ENCODE data around the gene USP47. TPM values are rescaled to one million over a fixed set of nuclear protein-coding genes. Genes with fewer than 3 reads are reported as not detected.

USP47 gene
- total RNA-seq, 2 experiments from 2014 or later: 38.2 to 42.5 TPM

DNA sequence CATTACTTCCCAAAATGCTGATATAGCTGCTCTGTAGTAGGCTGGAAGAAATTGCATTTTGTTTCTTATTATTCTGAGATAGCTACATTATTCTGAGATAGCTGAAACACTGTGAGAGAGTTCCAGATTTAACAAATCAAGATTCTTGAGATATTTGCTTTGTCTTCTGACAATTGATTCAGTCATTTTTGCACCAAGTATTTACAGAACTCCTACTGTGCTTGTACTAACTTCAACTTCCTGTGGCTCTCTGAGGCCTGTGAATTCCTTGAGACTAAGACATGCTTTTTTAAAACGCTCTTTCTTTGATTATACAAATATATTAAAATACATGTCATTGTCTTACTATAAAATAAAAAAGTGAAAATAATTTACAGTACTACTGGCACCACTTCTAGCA lies 52.7 kb downstream of the USP47 start:
- ChIA-PET CTCF (no interaction called here), POLR2A (no interaction called here)
- no peak overlapping the region for H3K4me3 Mint-ChIP-seq

DNA sequence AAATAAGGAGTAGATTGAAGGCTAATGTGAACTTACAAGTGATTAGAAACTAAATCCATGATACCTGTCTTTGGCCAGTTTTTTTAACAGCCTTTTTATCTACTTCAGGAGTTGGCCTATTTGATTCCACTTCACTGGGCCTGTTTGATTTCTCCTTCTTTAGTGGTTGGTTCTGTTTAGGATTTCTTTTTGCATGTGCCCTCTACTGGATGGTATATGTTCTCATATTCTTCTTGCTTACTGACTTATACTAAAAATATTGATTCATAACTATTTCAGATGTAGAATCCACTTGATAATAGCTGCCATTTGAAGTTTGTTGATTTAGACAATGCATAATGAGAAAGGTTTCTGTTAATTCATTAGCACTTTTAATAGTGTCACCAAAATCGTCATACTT lies 53.9 kb downstream of the USP47 start:
- ChIA-PET CTCF (no interaction called here), POLR2A (no interaction called here)
- H3K4me3 Mint-ChIP-seq: no peak overlapping the region
- no peaks in the 10 kb centered on the region for H3K27me3 Mint-ChIP-seq
- H3K27ac Mint-ChIP-seq: no peak overlapping the region
- no peak for DNase-seq
- peaks cover 3% of the 10 kb centered on the region for H3K4me1 Mint-ChIP-seq
- H3K36me3 Mint-ChIP-seq (ENCODE audit: low read depth): peaks cover 22% of the 10 kb centered on the region
- H3K9me3 Mint-ChIP-seq: no peaks in the 10 kb centered on the region

More for the DNA sequence above, 52.7 kb downstream of the USP47 start:
- Mint-ChIP-seq H3K27ac (no peak overlapping the region), H3K36me3 (ENCODE audit: low read depth) (peaks cover 27% of the 10 kb centered on the region), H3K27me3 (no peaks in the 10 kb centered on the region), H3K4me1 (peaks cover 9% of the 10 kb centered on the region), H3K9me3 (no peaks in the 10 kb centered on the region)
- no peak for DNase-seq

DNA sequence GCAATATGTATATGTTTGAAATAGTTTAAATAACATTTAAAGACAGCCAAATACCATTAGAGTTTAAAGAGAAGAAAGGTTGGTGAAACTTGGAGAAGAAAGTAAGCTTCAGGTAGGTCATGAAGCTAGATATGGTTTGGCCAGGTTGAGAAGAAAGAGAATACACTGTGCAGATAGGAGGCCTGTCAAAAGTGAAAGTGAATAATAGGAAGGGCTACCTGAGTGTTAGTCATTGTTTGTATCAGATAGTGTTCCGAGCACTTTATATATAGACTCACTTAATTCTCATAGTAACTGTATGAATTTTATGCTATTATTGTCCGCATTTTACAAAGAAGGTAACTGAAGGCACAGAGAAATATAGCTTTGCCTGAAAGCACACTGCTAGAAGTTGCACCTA lies 56.9 kb downstream of the USP47 start:
- Mint-ChIP-seq H3K27me3 (no peaks in the 10 kb centered on the region), H3K36me3 (ENCODE audit: low read depth) (peaks cover 22% of the 10 kb centered on the region), H3K27ac (no peak overlapping the region), H3K9me3 (no peaks in the 10 kb centered on the region), H3K4me1 (peaks cover 1% of the 10 kb centered on the region), H3K4me3 (no peak overlapping the region)
- no peak for DNase-seq
- ChIA-PET CTCF (no interaction called here), POLR2A (no interaction called here)

DNA sequence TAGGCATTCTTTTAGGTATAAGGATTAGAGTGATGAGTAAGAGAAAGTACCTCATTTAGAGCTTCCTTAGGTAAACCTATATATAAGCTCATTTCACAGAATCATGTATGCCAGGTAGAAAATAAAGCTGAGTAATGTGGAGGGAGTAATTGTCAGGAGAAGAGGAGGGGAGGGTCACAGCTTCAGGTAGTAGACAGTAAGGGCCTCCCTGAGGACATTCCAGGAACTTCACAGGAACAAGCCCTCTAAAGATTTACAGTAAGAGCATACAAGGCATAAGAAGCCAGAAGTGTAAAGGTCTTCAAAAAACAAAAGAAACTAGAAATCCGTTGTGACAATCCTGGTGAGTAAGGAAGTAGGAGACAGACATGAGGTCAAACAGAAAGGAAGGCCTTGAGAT lies 57.6 kb downstream of the USP47 start:
- Mint-ChIP-seq H3K4me3 (no peak overlapping the region), H3K27me3 (no peaks in the 10 kb centered on the region), H3K9me3 (no peaks in the 10 kb centered on the region), H3K27ac (no peak overlapping the region), H3K36me3 (ENCODE audit: low read depth) (peaks cover 24% of the 10 kb centered on the region), H3K4me1 (peaks cover 1% of the 10 kb centered on the region)
- CTCF ChIA-PET: no interaction called here
- no peak for DNase-seq
- POLR2A ChIA-PET: no interaction called here

DNA sequence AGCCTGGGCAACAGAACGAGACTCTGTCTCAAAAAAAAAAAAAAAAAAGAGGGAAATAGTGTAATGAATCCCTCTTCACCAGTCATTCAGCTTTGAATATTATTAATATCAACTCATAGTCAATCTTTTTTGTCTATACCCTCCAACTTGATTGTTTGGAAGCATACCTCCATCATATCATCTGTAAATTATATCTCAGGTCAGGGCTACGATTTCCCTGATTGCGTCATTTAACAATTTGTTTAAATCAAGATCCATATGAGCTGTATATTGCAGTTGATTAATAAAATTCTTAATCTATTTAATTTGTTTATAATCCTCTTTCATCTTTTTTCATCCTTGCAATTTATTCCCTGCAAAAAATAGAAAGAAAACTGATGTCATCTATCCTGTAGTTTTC lies 60.2 kb downstream of the USP47 start:
- POLR2A ChIA-PET: no interaction called here
- no peaks in the 10 kb centered on the region for H3K27me3 Mint-ChIP-seq
- peaks cover 1% of the 10 kb centered on the region for H3K4me1 Mint-ChIP-seq
- DNase-seq: no peak
- H3K9me3 Mint-ChIP-seq: no peaks in the 10 kb centered on the region
- H3K4me3 Mint-ChIP-seq: no peak overlapping the region
- peaks cover 23% of the 10 kb centered on the region for H3K36me3 Mint-ChIP-seq (ENCODE audit: low read depth)
- CTCF ChIA-PET: interaction anchor here (0.9 to 1.2 kb wide), 3 partner anchors 11 to 86 kb away, joined by 3 read pairs; no protein-coding TSS in a partner anchor
- no peak overlapping the region for H3K27ac Mint-ChIP-seq

DNA sequence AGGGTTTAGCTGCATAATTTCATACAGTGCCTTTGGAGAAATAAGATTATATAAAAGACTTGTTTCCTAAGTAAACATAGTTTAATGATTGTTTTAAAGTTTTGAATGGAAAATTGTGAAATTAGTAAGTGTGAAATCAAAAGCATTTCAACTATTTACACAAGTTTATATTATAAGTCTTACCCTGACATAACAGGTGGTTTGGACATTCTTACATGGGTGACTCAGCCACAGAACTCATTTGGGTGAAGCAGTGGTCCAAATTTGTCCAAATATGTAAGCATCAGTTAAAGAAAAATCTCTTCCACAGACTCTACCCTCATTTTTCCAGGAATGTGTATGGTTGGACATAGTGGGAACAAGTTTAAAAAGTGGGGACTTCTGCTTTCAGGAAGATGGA lies 68.0 kb downstream of the USP47 start:
- ChIA-PET POLR2A (no interaction called here), CTCF (no interaction called here)
- H3K36me3 Mint-ChIP-seq (ENCODE audit: low read depth): peaks cover 33% of the 10 kb centered on the region

DNA sequence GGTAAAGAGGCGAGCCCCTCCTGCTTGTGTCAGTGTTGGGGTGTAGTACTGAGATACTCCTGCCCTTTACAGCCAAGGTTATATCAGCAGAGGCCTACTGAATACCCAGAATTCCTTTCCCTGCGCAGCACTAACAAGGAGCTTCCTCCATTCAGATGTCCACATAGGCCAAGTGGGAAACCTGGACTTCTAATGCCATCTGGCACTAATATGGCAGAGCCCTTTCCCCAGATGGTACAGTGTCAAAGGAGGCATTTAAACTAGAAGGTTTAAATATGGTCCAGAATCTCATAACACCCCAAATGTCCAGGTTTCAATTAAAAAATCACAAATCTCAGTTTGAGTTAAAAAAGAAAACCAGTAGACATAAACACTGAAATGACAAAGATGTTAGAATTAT lies 68.8 kb downstream of the USP47 start:
- H3K4me3 Mint-ChIP-seq: no peak overlapping the region
- no peaks in the 10 kb centered on the region for H3K27me3 Mint-ChIP-seq
- DNase-seq: no peak
- peaks cover 31% of the 10 kb centered on the region for H3K36me3 Mint-ChIP-seq (ENCODE audit: low read depth)
- no peaks in the 10 kb centered on the region for H3K9me3 Mint-ChIP-seq
- no peak overlapping the region for H3K27ac Mint-ChIP-seq
- ChIA-PET CTCF (no interaction called here), POLR2A (no interaction called here)
- no peaks in the 10 kb centered on the region for H3K4me1 Mint-ChIP-seq

More for the DNA sequence above, 68.0 kb downstream of the USP47 start:
- Mint-ChIP-seq H3K27ac (no peak overlapping the region), H3K9me3 (no peaks in the 10 kb centered on the region), H3K27me3 (no peaks in the 10 kb centered on the region), H3K4me3 (no peak overlapping the region), H3K4me1 (no peaks in the 10 kb centered on the region)
- DNase-seq: no peak

DNA sequence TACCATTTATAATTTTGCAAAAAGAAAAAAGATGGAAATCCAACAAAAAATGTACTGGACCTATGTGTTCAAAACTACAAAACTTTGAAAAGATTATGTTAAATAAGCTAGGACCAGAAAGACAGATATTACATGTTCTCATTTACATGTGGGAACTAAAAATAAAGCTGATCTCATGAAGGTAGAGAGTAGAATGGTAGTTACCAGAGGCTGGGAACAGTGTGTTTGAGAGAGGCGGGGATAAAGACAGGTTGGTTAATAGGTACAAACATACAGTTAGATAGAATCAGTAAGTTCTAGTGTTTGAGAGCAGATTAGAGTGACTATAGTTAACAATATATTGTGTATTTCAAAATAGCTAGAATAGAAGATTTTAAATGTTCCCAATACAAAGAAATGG lies 71.6 kb downstream of the USP47 start:
- Mint-ChIP-seq H3K4me3 (no peak overlapping the region), H3K4me1 (no peaks in the 10 kb centered on the region), H3K9me3 (no peaks in the 10 kb centered on the region), H3K27ac (no peak overlapping the region), H3K36me3 (ENCODE audit: low read depth) (peaks cover 27% of the 10 kb centered on the region), H3K27me3 (no peaks in the 10 kb centered on the region)
- CTCF ChIA-PET: interaction anchor here (0.9 to 1.2 kb wide), 2 partner anchors 17 to 31 kb away, joined by 3 read pairs; no protein-coding TSS in a partner anchor
- DNase-seq: no peak
- POLR2A ChIA-PET: no interaction called here

DNA sequence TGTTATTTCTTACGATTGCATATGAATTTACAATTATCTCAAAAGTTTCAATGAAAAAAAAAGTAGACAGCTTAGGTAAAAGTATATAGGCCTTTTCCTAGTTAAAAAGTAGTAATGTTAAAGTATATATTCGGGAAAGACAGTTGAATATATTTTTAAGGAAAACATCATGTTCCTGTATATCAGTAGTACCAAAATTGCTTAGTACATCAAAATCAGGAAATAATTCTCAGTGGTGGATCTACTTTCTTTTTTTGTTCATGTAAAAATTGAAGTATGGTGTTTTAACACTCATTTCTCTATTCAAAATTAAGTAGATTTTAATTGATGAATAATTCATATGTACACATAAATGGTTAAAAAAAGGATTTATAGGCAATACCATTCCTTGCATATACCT lies 73.9 kb downstream of the USP47 start:
- ChIA-PET POLR2A (no interaction called here), CTCF (no interaction called here)
- DNase-seq: no peak
- Mint-ChIP-seq H3K4me1 (no peaks in the 10 kb centered on the region), H3K36me3 (ENCODE audit: low read depth) (peaks cover 19% of the 10 kb centered on the region), H3K4me3 (no peak overlapping the region), H3K27me3 (no peaks in the 10 kb centered on the region), H3K9me3 (no peaks in the 10 kb centered on the region), H3K27ac (no peak overlapping the region)

DNA sequence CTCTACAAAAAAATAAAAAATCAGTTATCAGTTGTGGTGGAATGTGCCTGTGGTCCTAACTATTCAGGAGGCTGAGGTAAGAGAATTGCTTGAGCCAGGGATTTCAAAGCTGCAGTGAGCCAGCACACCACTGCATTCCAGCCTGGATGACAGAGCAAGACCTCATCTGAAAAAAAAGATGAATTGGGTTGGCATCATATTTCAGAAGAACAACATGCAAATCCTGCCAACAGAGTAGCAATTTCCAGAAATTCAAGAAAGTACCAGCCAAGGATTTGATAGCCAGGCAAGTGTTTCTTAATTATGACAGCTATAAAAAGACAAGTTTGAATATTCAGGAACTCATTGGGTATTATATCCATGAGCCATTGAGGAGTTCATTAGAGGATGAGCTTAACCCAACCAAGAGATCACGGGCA lies 75.2 kb downstream of the USP47 start:
- Mint-ChIP-seq H3K4me1 (no peaks in the 10 kb centered on the region), H3K4me3 (no peak overlapping the region), H3K9me3 (no peaks in the 10 kb centered on the region), H3K36me3 (ENCODE audit: low read depth) (peaks cover 10% of the 10 kb centered on the region), H3K27me3 (no peaks in the 10 kb centered on the region), H3K27ac (no peak overlapping the region)
- ChIA-PET POLR2A (no interaction called here), CTCF (no interaction called here)
- no peak for DNase-seq

DNA sequence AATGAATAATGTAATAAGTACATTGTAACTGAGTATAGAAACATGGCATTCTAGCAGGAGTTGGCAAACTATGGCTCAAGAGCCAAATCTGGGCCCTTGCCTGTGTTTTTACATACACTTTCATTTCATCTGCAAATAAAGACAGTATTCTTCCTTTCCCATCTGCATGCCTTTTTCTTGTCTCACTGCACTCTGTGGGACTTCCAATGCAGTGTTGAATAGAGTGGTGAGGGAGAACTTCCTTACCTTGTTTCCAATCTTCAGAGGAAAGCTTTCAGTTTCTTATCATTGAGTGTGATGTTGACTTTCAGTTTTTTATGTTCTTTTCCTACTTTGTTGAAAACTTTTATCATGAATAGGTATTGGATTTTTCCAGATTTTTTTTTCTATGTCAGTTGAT lies 82.1 kb downstream of the USP47 start:
- DNase-seq: no peak
- Mint-ChIP-seq H3K9me3 (no peaks in the 10 kb centered on the region), H3K4me1 (peaks cover 20% of the 10 kb centered on the region), H3K27me3 (no peaks in the 10 kb centered on the region), H3K27ac (no peak overlapping the region), H3K4me3 (no peak overlapping the region), H3K36me3 (ENCODE audit: low read depth) (peaks cover 40% of the 10 kb centered on the region)
- POLR2A ChIA-PET: no interaction called here
- CTCF ChIA-PET: no interaction called here

DNA sequence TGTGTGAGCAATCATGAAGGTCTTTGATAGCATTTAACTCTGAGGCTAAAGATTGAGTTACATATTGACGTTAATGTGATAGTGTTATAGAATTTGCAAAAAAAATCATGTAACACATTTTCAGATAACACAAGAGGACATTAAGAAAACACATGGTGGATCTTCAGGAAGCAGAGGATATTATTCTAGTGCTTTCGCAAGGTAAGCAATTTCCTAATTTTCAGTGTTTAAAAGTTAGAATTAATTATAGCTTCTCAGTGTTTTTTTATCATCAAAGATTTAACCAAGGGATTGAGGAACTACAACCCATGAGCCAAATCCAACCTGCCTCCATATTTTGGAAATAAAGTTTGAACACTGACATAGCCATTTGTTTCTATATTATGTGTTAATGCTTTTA lies 88.1 kb downstream of the USP47 start:
- H3K36me3 Mint-ChIP-seq (ENCODE audit: low read depth): peaks cover 45% of the 10 kb centered on the region
- H3K27me3 Mint-ChIP-seq: no peaks in the 10 kb centered on the region
- CTCF ChIA-PET: interaction anchor here (0.6 kb wide), 1 partner anchor 16 kb away, joined by 3 read pairs; no protein-coding TSS in a partner anchor
- POLR2A ChIA-PET: no interaction called here
- no peak overlapping the region for H3K27ac Mint-ChIP-seq
- no peak overlapping the region for H3K4me3 Mint-ChIP-seq
- peaks cover 9% of the 10 kb centered on the region for H3K4me1 Mint-ChIP-seq
- H3K9me3 Mint-ChIP-seq: no peaks in the 10 kb centered on the region
- no peak for DNase-seq

DNA sequence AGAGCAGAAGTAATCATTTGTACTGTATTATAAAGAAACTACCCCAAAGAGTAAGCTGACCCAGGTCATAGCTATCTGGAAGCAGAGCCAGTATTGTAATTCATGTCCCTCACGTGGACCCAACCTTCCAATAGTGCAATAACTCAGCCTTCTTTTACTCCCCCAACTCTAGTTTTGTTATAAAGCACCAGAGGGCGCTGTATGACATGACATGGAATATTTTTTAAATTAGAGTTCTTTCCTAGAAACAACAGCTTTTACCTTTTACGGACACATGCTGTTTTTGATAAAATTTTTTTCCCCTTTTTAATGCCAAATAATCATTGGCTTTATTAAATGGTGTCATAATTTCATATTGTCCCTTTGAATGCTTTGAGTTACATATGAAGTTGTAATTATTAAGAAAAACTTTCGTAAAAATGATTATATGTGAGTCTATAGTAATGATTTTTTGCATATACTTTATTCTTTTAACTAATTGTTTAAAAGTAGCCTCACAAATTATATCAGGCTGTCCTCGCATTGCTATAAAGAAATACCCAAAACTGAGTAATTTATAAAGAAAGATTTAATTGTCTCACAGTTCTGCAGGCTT lies 89.8 kb downstream of the USP47 start:
- POLR2A ChIA-PET: no interaction called here
- Mint-ChIP-seq H3K27ac (no peak overlapping the region), H3K4me3 (no peak overlapping the region), H3K36me3 (ENCODE audit: low read depth) (peaks cover 39% of the 10 kb centered on the region), H3K27me3 (no peaks in the 10 kb centered on the region), H3K4me1 (peaks cover 5% of the 10 kb centered on the region), H3K9me3 (no peaks in the 10 kb centered on the region)
- DNase-seq: peak; percentile 36
- CTCF ChIA-PET: interaction anchor here (1.4 kb wide), 1 partner anchor 16 kb away, joined by 3 read pairs; no protein-coding TSS in a partner anchor

DNA sequence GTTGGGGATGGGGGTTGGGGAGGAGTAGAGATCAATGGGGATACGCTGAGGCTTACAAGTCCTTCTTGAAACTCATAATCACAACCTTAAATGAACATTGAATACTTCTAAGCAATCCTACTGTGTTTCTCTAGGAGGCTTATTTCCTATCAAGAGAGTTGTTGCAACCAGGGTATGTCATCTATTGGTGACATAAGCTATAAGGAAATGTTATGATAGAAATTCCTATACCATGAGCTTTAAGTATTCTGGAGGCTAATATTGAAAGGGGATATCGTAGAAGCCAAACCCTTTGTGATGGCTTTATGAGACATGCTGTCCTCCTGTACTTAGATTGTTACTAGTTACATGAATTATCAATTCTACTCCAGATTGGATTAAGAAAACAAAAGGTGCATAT lies 93.8 kb downstream of the USP47 start:
- H3K9me3 Mint-ChIP-seq: no peaks in the 10 kb centered on the region
- H3K36me3 Mint-ChIP-seq (ENCODE audit: low read depth): peaks cover 50% of the 10 kb centered on the region
- no peak overlapping the region for H3K27ac Mint-ChIP-seq
- POLR2A ChIA-PET: no interaction called here
- H3K4me1 Mint-ChIP-seq: no peaks in the 10 kb centered on the region
- H3K4me3 Mint-ChIP-seq: no peak overlapping the region
- H3K27me3 Mint-ChIP-seq: no peaks in the 10 kb centered on the region
- CTCF ChIA-PET: no interaction called here
- no peak for DNase-seq

Measured in activated CD4-positive, alpha-beta T cell treated with anti-CD3 and anti-CD28 coated beads, Interleukin-2, amount 10 ng/mL, durations not matched to agents 7 days and 5 days (primary cell).